HG02884 (cell line): ENCODE results near the gene PEF1.
"Not testable (repeated sequence)": the region's sequence is repeated elsewhere in the genome, so short reads cannot be mapped to it uniquely, and the experiment has no call there.

Source experiments
- ATAC-seq: cut with Tn5 transposase; IDR thresholded peaks from one replicate; pipeline ENCODE4 v1.9.1; 2021; ENCODE audit warnings: mild to moderate bottlenecking, moderate library complexity; ENCODE audit not compliant: unreplicated experiment

Gene PEF1

DNA sequence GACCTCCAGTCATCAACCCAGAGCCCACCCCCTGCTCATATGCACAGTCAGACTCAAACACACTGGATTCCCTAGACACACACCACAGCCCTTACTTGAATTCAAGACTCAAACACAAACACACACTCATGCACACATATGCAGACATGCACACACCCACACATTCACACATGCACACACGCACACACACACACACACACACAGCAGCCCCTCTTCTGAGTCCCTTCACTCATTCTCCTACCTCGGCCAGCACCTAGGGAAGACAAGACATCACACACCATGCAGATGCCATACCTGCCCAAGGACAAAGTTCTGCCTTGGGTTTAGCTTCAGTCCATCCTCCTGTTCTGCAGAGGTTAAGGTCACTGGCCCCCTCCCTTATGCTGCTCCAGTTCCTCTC is 28.7 kb downstream of the PEF1 start:
- no peak for ATAC-seq

DNA sequence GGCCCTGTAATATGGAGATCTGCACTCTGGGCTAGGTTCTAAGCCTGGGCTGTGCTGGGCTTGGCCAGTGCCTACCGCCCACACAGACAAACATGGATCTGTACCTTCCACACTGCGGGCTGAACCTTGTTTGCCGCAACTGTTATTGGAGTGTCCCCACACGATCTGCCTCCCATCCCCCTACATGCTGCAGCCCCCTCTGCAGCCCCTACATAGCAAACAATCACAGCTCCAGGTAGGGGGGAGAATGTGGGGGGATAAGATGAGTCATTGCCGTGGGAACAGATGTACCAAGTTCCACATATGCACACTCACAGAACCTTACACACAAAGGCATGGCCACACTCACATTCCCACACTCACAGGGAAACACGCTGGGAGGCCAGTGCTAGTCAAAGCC is 29.3 kb downstream of the PEF1 start:
- no peak for ATAC-seq

DNA sequence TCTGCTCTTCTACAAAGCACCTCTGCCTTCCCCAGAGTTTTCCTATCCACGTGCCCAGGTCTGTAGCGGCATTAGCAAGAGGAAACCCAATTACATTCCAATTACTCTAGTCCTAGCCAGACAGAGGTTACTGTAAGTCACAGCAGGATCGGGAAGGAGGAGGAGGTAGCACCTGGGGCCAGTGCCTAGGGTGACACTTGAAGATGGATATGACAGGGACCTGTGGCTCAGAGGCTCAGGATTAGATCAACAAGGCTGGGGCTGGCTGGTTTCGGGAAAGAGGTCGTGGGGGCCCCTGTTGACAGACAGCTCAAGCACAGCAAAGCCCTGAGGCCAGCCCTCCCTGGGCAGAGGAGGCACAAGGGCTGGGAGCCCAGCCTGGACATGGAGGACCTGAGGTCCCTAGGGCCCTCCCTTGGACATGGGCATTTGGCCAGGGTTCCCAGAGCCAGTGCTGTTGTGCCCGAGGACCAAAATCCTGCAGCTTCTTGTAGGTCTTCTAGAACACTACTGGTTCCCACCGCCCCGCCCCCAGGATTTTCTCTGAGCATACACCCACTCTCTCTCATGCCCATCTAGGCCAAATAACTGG is 30.2 kb downstream of the PEF1 start:
- ATAC-seq: no peak

DNA sequence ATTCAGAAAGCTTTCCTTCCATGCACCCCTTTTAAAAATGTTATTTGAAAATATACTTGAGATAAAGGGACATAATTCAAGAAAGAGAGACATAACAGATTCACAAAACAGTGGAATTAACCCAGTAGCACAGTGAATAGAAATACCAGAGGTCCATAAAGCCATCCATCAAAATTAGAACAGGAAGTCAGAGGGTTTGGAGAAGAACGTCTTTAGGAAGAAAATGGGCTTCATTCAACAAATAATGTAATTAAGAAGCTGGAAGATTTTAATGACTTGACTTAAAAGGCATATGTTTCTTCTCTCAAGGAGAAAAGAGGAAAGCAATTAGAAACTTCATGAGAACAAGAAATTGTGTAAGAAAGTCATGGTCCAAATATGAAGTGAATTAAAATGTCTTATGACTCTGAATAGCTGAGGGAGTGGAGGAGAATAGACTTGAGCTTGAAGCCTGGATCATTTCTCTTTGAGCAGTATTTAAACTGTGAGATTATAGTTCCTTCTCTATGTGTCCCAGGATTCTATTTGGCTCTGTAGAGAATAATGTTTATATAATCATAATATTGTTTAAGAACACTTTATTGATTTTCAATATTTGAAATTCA is 35.1 kb downstream of the PEF1 start:
- ATAC-seq: no peak

DNA sequence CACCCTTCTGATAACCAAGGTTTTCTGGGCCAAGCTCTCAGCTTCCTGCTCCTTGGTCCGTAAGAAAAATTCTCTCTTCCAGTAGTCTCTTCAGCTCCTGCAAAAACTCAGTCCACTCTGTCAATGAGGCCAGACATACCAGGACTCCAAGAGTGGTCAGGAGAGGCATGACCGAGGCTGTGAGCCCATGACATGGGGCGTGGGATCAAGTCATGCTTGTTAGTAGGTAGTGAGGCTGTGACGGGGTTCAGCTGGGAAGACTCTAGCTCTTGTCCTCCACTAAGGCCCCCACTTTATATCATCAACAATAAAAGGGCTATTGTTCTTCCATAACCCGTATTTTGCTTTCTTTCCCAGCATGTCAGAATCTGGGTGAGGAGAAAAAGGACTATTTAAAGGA is 37.3 kb downstream of the PEF1 start:
- ATAC-seq: no peak

DNA sequence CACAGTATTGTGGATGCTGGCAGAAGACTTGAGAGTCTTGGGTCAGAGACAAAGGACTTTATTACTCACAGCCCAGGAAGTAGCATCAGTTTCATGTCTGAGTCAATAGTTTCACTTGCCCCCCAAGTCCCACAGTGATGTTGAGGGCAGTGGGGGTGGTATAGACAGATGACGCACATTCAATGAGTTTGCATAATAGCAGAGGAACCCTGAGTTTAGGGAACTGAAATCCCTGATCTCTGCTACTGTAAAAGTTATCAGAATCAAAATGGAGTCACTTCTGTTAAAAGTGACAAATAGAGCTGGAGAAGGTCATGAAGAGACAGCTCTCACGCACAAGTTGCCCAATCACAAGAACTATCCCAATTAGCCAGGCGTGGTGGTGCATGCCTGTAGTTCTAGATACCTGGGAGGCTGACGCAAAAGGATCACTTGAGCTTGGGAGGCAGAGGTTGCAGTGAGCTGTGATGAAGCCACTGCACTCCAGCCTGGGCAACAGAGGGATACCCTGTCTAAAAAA is 38.7 kb downstream of the PEF1 start:
- peak; percentile 78 for ATAC-seq

DNA sequence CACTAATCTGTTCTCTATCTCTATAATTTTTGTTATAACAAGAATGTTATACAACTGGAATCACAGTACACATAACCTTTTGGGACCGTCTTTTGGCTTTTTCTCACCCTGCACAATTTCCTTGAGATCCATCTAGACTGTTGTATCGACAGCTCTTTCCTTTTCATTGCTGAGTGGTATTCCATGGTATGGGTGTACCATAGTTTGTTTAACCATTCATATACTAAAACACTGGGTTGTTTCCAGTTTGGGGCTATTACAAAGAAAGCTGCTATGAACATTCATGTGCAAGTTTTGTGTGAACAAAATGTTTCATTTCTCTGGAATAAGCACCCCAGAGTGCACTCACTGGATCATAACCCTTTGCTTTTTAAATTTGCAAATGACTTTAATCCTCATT is 42.6 kb downstream of the PEF1 start:
- no peak for ATAC-seq

DNA sequence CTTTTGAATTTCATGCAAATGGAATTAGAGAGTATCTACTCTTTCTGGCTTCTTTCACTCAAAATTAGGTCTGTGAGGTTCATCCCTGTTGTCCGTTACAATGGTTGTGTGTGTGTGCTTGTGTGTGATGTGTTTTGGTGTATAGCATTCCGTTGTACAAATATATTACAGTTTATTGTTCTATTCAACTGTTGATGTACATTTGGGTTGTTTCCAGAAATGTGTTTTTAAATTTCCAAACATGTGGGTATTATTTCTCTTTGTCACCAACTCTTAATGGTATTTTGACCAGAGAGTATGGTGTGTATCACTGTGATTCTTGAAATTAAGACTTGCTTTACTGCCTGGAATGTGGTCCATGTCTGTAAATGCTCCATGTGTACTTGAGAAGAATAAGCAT is 44.0 kb downstream of the PEF1 start:
- ATAC-seq: no peak

DNA sequence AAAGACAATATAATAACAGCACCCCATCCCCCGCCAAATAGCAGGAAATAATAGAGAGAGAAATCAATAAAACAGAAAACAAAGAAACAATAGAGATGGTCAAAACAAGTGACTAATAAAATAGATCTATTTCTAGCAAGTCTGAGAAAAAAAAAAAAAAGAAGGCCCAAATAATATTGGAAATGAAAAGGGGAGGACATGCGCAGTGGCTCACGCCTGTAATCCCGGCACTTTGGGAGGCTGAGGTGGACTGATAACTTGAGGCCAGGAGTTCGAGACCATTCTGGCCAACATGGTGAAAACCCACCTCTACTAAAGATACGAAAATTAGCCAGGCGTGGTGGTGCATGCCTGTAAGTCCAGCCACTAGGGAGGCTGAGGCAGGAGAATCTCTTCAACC is 45.7 kb downstream of the PEF1 start:
- no peak for ATAC-seq

DNA sequence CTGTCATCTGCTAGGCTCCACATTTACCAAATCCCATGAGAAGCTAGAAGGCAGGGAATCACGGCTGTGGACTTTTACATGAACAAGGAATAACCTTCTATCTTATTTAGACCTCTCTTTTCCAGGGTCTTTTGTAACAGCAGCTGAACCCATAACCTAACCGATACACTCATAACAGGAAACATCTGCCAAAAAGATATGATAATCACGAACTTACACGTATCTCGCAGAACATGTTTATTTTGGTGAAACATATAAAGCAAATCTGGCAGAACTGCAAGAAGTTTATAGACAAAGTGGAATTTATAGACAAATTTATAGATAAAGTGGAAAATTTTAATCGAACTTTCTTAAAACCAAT is 48.0 kb downstream of the PEF1 start:
- ATAC-seq: no peak

DNA sequence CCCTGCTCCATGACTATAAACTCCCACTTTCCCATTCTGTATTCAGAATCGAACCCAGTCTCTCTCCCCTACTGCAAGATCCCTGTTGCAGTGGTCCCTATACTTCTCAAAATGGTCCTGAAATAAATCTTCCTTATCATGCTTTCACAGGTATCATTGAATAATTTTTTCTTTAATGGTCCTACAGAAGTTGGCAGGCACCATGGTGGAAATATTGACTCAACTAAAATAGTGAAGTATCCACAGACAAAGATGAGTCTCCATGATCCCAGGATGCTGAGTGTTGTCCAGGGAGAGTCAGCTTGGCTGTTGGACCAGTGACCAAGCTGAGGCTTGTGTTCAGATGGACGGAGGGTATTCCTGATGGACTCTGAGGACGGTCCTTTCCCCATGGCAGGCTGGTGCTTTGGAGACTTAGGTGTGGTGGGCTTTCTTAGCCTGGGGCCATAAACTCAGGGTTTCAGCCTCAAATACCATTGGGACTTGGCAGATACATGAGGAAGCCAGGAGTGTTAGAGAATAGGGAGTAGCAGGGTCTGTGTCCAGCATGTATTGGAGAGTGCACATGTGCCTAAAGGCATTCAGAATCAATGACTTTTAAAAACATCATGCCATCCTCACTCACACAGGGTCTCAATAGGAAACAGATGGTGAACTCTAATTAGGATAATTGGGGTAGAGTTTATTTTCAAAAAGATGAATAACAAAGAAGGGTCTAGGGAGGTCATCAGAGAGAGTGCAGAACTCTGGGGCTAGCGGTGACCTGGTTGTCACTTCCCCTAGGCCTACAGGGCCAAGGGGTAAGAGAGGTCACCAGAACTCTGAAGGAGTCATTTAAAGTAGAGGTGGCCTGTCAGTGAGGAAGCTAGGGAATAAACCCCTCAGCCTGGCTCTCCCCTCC is 48.6 kb downstream of the PEF1 start:
- ATAC-seq: no peak

DNA sequence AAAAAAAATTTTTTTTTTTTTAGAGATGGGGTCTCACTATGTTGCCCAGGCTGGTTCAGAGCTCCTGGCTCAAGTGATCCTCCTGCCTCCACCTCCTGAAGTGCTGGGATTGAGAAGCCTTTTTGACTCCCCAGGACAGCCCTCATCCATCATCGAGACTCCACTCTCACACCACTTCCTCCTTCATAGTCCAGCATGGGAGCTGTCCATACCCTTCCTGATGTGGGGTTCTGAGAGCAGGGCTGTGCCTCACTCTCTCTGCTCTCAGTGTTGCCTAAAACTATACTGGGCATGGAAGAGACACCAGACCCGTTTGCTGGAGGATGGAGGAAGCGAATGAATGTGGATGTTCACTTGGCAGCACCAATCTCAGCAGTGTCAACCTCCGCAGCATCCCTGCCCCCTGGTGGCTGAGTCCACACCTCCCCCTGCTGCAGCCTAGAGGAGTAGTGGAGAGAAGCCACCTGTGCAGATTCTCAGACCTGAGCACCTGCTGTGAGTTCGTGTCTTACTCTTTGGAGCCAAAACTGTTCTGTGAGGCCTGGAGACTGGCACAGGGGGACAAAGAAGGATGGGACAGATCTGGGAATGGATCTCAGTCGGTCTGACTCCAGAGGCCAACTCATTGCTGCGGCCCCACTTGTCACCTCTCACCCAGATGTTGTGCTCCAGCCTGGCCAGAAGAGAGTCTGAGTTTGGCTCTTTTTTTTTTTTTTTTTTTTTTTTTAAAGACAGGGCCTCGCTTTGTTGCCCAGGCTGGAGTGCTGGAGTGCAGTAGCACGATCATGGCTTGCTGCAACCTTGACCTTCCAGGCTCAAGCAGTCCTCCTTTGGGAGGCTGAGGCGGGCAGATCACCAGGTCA is 50.7 kb downstream of the PEF1 start:
- no peak for ATAC-seq

DNA sequence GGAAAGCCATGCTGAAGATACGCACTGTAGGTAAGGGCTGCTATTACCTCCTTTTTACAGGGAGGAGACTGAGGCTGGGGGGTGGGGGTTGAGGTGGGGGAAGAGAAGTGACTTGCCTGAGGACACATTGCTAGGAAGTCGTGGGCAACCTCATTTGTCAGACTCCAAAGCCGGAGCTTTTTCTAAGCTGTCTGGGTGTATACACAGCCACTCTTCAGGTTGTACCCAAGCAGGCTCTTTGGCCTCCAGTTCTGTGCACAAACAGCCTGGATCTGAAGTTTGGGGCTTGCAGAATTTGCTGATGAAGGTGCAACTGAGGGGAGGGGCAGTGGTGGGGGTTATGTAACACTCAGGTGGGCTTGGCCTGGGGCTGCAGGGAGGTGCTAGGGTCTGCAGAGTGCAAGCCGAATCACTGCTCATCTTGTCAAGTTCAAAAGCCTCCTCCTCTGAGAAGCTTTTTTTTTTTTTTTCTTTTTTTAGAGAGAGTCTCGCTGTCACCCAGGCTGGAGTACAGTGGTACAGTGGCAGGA is 51.5 kb downstream of the PEF1 start:
- no peak for ATAC-seq

DNA sequence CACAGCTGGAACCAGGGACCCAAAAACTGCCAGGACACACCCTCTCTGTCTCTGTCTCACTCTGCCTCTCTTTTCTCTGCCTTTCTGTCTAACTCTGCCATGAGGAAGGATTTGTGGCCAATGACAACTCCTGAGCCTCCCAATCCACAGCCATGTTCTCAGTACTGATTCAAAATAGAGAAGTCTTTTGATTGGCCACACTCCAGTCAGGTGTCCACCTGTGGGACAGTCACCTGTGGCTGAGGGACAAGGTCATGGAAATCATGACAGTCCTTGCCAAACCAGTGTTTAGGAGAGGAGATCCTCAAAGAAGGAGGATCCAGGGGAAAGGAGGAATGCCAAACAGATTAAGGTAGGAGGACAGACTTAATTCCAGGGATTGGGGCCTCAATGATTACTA is 52.5 kb downstream of the PEF1 start:
- no peak for ATAC-seq

DNA sequence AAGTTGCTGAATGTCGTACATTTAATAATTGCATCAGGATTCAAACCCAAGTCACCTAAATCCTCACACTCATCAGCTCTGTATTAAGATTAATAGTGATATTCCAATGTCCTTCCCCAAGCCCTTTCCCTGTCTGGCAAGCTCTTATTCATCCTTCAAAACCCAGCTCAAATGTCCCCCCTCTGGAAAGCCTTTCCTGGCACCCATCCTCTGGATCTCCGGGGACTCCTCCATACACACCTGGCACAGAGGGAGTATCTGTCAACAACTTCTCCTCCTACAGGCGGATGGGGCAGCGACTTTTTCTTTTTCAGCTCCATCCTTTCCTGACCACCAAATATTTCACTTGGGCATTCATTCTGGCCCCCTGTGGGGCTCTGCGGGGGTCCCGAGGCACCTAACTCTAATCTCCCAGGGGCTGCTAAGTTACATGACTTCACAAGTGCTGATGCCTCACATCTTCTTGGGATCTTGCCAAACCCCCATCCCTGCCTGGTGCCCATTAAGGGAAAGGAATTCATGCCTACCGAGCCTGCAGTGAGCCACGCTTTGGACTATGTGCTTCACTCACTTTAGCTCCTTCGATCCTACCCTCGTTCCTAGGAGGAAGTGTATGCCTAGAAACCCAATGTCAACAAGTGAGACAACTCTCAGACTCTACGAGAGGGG is 53.1 kb downstream of the PEF1 start:
- ATAC-seq: no peak

DNA sequence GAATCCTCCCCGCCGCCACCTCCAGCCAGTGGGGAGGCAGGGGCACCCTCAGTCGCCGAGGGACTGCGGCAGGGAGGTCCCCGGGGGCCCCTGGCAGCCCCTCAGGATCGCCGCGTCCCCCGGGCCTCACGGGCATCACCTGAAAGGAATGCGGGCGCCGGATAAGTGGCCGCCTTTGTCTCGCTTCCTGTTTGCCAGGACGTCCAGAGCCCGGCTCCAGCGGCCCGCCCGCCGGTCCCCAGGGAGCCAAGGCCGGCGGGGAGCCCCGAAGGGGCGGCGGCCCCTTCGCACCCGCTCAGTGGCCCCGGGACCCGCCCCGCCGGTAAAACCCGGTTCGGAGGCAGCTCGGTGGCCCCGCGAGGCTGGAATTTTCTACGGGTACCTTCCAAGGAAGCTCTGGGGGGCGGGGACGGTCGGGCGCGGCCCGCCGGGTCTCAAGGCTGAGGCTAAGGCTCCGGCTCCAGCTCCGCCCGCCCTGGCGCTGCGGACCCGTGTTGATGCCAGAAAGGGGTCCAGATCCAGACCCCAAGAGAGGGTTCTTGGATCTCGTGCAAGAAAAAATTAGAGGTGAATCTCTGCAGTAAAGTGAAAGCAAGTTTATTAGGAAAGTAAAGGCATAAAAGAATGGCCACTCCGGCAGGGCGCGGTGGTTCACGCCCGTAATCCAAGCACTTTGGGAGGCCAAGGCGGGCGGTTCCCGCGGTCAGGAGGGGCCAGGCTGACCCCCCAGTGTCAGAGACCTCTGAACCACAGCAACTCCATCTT is 55.7 kb downstream of the PEF1 start:
- no peak for ATAC-seq

DNA sequence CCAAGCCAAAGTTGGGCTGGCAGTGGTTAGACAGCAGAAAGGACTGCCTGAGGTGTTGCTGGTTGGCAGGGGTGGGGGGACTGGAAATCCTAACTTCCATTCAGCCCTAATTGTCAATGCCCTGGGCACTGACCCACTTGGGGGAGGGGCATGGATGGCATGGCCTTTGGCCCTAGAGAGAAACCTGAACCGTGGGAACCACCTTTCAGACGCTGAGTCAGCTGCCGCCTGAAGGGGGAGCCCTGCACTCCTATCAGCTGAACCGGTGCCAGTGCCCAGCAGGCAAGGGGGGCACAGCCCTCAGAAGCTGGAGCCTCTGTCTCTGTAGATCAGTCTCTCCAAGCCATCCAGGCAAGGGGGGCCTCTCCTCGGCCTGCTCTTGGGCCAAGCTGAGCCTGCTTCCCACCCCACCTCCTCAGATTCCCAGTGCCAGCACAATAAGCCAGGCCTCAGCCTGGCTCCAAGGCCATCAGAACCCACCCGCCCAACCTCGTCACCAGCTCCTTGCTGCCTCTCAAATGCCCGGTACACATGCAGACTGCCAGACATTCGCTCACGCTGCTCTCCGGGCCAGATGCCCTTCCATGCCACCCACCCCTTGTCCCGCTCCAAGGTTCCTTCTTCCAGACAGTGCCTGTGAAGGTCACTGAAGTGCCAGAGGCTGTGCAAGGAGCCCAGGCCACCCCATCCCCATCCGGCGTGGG is 56.8 kb downstream of the PEF1 start:
- ATAC-seq: no peak

DNA sequence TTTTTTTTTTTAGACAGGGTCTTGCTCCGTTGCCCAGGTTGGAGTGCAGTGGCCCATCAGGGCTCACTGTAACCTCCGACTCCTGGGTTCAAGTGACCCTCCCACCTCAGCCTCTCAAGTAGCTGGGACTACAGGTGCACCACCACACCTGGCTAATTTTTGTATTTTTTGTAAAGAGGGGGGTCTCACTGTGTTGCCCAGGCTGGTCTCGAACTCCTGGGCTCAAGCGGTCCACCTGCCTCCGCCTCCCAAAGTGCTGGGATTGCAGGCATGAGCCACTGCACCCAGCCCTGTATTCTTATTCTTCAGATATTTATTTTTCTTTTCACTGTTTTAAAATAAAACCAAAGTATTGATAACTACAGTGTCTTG is 57.4 kb downstream of the PEF1 start:
- not testable (repeated sequence) for ATAC-seq
